WI38 (cell line): ENCODE measurements around the gene SSU72.

Experiments
- H3K4me3 ChIP-seq: 2 replicates; pipeline ENCODE4 v1.5.1; 2011; ENCODE audit warnings: low read depth, mild to moderate bottlenecking, control low read depth, low read length
- TF ChIP-seq, protein P1 (sequence below): IDR thresholded peaks from 2 replicates; pipeline ENCODE4 v1.5.1; 2012; ENCODE audit warnings: low read depth, mild to moderate bottlenecking, control low read depth, low read length

SSU72 gene

DNA sequence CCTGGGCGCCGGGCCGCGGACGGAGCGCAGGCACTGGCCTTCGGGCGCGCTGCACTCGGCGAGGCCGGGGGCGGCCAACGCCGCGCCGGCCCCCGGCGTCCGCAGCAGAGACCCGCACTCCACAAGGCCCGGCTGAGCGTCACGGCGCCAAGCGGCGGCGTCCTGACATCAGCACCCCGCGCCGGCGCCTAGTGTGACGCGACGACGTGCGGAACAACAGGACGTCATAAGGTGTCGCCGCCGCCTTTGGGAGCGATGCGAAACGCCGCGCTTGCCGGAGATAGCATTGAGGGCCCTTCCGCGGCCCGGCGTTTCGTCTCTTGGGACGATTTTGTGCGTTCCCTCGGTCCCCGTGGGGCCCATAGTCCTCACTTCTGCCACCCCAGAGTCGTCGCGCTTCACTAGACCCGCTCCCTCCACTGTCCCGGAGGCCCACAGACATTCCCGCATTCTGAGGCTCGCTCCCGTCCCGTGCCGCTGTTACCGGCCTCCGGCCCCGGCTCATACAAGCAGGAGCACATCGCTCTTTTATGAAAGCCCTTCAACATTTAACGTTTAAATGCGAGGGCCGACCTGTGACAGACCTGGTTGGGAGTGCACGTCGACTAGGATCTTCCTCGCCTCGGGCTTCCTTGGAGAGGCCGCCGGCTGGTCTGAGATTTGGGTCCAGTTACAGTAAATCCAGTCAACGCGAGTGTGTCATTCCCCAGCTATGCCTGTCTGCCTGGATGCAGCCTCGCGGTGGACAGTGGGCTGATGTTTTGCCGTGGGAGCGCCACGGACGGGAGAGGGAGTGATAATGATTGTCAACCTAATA, at the start of gene SSU72:
SSU72 (minus strand) TSS at position 143 of the 817 bp plus-strand sequence. CDS start 306 bp downstream, outside the sequence.
- TF ChIP-seq, protein P1, sequence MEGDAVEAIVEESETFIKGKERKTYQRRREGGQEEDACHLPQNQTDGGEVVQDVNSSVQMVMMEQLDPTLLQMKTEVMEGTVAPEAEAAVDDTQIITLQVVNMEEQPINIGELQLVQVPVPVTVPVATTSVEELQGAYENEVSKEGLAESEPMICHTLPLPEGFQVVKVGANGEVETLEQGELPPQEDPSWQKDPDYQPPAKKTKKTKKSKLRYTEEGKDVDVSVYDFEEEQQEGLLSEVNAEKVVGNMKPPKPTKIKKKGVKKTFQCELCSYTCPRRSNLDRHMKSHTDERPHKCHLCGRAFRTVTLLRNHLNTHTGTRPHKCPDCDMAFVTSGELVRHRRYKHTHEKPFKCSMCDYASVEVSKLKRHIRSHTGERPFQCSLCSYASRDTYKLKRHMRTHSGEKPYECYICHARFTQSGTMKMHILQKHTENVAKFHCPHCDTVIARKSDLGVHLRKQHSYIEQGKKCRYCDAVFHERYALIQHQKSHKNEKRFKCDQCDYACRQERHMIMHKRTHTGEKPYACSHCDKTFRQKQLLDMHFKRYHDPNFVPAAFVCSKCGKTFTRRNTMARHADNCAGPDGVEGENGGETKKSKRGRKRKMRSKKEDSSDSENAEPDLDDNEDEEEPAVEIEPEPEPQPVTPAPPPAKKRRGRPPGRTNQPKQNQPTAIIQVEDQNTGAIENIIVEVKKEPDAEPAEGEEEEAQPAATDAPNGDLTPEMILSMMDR, result no peak
- H3K4me3 ChIP-seq, result peak within 1 kb of the TSS; percentile 95

DNA sequence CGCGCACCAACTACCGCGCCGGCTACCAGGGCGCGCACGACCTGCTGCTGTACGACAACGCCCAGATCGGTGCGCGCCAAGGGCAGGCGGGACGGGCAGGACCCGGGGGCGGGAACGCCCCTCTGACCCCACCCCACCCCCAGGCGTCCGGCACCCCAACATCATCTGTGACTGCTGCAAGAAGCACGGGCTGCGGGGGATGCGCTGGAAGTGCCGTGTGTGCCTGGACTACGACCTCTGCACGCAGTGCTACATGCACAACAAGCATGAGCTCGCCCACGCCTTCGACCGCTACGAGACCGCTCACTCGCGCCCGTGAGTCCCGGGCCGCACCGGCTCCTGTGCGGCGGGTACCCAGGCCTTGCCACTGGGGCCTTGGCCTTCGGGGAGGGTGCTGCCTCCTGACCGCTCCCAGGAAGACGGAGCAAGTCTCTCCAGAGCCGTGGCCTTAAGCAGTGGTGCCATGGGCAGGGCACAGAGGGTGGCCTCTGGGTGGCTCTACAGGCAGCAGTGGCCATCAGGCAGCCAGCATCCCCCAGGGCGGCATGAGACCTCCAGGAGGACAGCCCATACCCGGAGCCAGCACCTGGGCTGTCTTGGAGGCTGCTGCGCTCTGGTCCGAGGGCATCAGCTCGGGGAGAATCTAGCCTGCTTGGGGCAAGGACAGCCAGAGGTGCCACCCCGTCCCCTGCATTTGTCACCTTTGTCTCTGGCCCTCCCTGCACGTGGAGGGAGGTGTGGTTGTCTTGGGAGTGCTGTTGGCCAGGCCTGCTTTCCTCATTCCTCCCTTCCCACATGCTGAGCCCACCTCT, 49.2 kb upstream of the SSU72 start:
- TF ChIP-seq, protein P1, result no peak
- H3K4me3 ChIP-seq, result no peak overlapping the region

DNA sequence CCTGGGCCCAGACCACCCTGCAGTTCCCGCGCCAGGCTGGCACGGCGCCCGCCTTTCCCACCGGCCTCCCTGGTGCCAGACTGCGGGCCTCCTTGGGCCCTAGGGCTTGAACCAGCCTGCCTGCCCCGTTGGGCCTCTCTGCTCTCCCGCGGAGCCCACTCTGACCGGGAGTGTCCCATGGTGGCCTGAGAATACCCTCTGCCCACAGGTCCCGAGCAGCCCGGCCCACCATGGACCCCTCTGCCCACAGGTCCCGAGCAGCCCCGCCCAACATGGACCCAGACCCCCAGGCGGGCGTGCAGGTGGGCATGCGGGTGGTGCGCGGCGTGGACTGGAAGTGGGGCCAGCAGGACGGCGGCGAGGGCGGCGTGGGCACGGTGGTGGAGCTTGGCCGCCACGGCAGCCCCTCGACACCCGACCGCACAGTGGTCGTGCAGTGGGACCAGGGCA, 48.5 kb upstream of the SSU72 start:
- no peak overlapping the region for H3K4me3 ChIP-seq
- TF ChIP-seq, protein P1, result no peak

DNA sequence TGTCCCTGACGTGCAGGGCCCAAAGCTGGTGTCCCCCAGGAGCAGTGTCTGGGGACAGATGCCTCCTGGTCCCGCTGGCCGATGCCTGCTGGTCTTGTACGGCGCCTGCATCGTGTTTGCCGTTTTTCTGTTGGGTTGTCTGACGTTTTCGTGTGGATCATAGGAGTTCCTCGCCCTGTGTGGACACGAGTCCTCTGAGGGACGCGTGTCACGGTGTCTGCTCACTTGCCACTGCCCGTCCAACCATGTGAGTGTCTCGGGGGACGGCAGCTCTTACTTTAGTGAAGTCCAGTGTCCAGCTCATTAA, 48.1 kb upstream of the SSU72 start:
- H3K4me3 ChIP-seq, result no peak overlapping the region
- TF ChIP-seq, protein P1, result no peak

DNA sequence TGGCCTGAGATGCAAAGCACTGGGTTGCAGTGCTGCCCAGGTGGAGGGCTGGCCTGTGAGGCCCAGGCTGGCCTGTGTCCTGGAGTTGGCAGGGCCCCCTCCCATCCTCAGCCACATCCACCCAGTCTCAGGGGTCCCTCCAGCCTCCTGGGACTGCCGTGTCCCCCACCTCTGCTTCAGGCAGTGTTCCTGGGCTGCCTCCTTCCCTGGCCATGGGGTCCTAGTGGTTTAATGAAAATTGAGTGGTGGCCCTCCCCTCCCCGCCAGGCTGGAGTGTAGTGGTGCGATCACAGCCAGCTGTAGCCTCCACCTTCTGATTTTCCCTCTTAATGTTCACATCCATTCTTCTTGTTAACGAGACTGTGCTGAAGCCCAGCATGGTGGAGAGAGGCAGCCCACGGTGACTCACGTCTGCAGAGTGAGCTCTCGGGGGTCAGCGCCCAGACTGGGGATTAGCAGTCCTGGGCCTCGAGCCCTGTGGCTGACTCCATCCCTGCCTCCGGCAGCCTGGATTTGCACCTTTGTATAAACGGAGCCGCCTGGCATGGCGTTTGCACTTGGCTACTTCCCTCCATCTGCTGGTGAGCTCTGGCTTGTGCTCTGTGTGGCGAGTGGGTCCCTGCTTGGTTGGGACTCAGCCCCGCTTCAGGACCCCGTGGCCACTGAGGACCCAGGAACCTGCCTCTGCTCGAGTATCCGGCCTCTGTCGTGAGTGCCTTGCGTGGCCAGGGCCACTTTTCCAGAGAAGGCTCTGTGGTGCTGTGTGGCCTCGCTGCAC, 47.5 kb upstream of the SSU72 start:
- H3K4me3 ChIP-seq, result no peak overlapping the region
- TF ChIP-seq, protein P1, result no peak

DNA sequence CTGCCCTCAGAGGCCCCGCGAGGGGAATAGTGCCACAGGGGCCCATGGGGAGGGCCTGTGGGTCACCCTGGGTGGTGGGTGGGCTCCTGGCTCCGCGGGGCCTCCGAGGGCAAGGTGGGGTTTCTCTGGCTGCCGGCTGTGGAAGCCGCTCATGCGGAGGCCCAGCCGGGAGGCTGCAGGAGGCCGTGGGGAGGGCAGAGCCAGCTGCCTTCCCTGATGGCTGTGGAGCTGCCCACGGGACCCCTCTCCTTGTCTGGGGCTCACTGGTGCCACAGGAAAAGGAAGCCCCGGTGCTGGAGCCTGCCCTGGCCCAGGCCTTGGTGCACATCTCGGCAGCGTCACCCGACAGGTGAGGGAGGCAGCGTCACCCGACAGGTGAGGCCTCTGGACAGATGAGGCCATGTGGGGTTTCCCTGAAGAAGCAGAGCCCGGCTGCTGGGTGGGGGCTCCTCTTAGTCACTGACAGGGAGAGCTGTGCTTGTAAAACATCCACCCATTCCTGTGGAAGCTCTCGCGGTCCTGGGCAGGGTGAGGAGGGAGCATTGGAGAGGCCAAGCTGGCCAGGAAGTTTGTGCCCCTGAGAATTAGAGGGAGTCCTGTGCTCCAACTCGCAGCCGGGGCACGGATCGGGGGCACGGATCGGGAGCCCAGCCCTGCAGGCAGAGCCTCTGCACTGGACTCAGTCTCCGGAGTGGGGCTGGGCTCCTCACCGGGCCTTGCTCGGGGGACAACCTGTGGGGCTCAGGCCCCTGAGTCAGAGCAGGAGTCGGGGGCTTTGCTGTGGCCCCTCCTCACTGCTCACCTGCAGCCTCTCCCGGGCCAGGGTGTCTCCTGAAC, 46.7 kb upstream of the SSU72 start:
- H3K4me3 ChIP-seq, result no peak overlapping the region
- TF ChIP-seq, protein P1, result no peak
